Lower lobe of right lung (tissue), 2 donors: ENCODE measurements around the gene AHI1. TPM values are rescaled to one million over a fixed set of nuclear protein-coding genes. Genes with fewer than 3 reads are reported as not detected.

Source experiments
- ATAC-seq, 2 donors: fragments of 200-7000 bp; cut with Tn5 transposase; one replicate each; pipeline ENCODE4 v1.9.1; 2020 to 2022; ENCODE audit warnings: mild to moderate bottlenecking in 2 of 2, moderate library complexity in 2 of 2
- DNase-seq: peaks from one replicate; pipeline ENCODE4 v3.0.0-alpha.2; 2020
- H3K27ac ChIP-seq: fragments of 200-600 bp; one replicate; pipeline ENCODE4 v1.8.0; 2022
- H3K27me3 ChIP-seq: fragments of 200-600 bp; one replicate; pipeline ENCODE4 v1.8.0; 2022; ENCODE audit warnings: low read depth
- H3K36me3 ChIP-seq: fragments of 200-600 bp; one replicate; pipeline ENCODE4 v1.8.0; 2022; ENCODE audit warnings: mild to moderate bottlenecking
- H3K4me1 ChIP-seq: fragments of 200-600 bp; one replicate; pipeline ENCODE4 v1.8.0; 2022
- H3K4me3 ChIP-seq: fragments of 200-600 bp; one replicate; pipeline ENCODE4 v1.8.0; 2022; ENCODE audit warnings: mild to moderate bottlenecking
- H3K9me3 ChIP-seq: fragments of 200-600 bp; one replicate; pipeline ENCODE4 v1.8.0; 2022
- intact Hi-C: fragments of 100-400 bp; cut with DNase I; formaldehyde crosslinking; loops from one replicate; pipeline ENCODE4 v1.11.0; 2022
- total RNA-seq: library from RNA; stranded (reverse); fragmentation: NEBNext Ultra II Directional; extraction: Animal tissue kit (Norgen Biotek cat#: 25700); gene quantifications from one replicate; pipeline ENCODE4 v1.2.1, GENCODE V29; 2021
- TF ChIP-seq, protein P1 (sequence below): fragments of 200-600 bp; IDR thresholded peaks from one replicate; pipeline ENCODE4 v1.8.0; 2022; ENCODE audit warnings: antibody characterized with exemption, mild to moderate bottlenecking
- donor health status: DM: no; HTN: yes; CAD: no; lungs with severe emphysema.

The AHI1 gene
- total RNA-seq, 1 donor from 2014 or later, result 31.7 TPM

- ATAC-seq, result no peak
- H3K4me3 ChIP-seq, result no peak overlapping the region
- DNase-seq, result no peak
- peaks cover 43% of the 10 kb centered on the region for H3K36me3 ChIP-seq
- no peak overlapping the region for H3K27ac ChIP-seq
- H3K27me3 ChIP-seq, result no peaks in the 10 kb centered on the region
- no peaks in the 10 kb centered on the region for H3K9me3 ChIP-seq
- H3K4me1 ChIP-seq, result no peaks in the 10 kb centered on the region
- intact Hi-C loops, result no loop called here
- TF ChIP-seq, protein P1, sequence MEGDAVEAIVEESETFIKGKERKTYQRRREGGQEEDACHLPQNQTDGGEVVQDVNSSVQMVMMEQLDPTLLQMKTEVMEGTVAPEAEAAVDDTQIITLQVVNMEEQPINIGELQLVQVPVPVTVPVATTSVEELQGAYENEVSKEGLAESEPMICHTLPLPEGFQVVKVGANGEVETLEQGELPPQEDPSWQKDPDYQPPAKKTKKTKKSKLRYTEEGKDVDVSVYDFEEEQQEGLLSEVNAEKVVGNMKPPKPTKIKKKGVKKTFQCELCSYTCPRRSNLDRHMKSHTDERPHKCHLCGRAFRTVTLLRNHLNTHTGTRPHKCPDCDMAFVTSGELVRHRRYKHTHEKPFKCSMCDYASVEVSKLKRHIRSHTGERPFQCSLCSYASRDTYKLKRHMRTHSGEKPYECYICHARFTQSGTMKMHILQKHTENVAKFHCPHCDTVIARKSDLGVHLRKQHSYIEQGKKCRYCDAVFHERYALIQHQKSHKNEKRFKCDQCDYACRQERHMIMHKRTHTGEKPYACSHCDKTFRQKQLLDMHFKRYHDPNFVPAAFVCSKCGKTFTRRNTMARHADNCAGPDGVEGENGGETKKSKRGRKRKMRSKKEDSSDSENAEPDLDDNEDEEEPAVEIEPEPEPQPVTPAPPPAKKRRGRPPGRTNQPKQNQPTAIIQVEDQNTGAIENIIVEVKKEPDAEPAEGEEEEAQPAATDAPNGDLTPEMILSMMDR, result no peak
Observed at GRCh38 chr6:135465903-135466302, 31.6 kb downstream of the AHI1 start.

DNA sequence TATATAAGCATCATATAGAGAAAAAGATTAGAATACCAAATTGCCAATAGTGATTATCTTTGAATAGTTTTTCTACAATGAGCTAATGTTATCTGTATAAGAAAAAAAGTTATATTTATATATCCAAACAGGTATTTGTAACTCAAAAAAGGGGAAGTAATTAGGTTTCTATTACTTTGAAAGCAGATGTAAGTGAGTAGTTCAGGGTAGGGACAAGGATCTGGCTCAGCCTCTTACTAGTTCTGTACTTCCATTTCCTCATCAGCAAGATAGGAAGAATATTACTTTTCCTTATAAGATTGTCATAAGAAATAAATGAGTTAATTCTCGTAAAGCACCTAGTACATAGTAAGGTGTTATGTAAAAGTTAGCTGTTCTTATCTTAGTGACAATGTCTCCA, 32.2 kb downstream of the AHI1 start:
- H3K36me3 ChIP-seq, result peaks cover 43% of the 10 kb centered on the region
- intact Hi-C loops, result no loop called here
- no peaks in the 10 kb centered on the region for H3K27me3 ChIP-seq
- DNase-seq (no peak), ATAC-seq (no peak)
- H3K9me3 ChIP-seq, result no peaks in the 10 kb centered on the region
- H3K27ac ChIP-seq, result no peak overlapping the region
- no peaks in the 10 kb centered on the region for H3K4me1 ChIP-seq
- TF ChIP-seq, protein P1, result no peak
- H3K4me3 ChIP-seq, result no peak overlapping the region

DNA sequence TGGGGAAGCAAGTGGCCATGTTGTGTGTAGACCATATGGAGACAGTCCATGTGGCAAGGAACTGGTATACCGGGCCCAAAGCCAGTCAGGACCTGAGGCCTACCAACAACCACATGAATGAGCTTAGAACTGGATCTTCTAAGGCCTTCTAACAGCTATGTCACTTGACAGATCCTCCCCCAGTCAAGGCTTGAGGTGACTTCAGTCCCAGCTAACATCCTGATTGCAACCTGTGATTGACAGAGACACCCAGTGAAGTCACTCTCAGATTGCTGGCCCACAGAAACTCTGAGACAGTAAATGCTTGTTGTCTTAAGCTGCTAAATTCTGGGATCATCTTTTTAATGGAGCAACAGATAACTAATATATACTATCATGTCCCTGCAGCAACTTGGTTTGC, 32.9 kb downstream of the AHI1 start:
- ATAC-seq (no peak), DNase-seq (no peak)
- Histone ChIP-seq H3K4me1 (no peaks in the 10 kb centered on the region), H3K9me3 (no peaks in the 10 kb centered on the region), H3K27me3 (no peaks in the 10 kb centered on the region), H3K4me3 (no peak overlapping the region), H3K36me3 (peaks cover 43% of the 10 kb centered on the region), H3K27ac (no peak overlapping the region)
- TF ChIP-seq, protein P1, result no peak
- intact Hi-C loops, result no loop called here

DNA sequence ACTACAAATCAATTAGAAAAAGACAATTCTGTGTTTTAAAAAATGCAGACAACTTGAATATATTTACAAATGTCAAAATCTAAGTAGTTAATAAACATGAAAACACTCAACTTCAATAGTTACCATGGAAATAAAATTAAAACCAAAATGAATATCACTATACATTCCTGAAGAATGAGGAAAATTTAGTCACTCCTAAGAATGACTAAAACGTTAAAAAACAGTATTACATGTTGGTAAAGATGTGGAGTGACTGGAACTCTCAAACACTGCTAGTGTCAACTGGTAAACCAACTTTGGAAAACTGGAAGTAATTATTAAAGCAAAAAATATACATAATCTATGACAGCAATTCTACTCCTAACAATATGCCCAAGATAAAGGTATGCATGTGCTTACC, 36.3 kb downstream of the AHI1 start:
- H3K27ac ChIP-seq, result no peak overlapping the region
- intact Hi-C loops, result no loop called here
- TF ChIP-seq, protein P1, result no peak
- H3K36me3 ChIP-seq, result peaks cover 46% of the 10 kb centered on the region
- no peaks in the 10 kb centered on the region for H3K9me3 ChIP-seq
- no peak for ATAC-seq
- H3K4me3 ChIP-seq, result no peak overlapping the region
- H3K4me1 ChIP-seq, result no peaks in the 10 kb centered on the region
- DNase-seq, result no peak
- H3K27me3 ChIP-seq, result no peaks in the 10 kb centered on the region

GRCh38 chr6:135458051-135458450, 39.5 kb downstream of the AHI1 start:
- Histone ChIP-seq H3K27ac (no peak overlapping the region), H3K36me3 (peaks cover 29% of the 10 kb centered on the region), H3K4me3 (no peak overlapping the region), H3K9me3 (no peaks in the 10 kb centered on the region), H3K27me3 (no peaks in the 10 kb centered on the region), H3K4me1 (no peaks in the 10 kb centered on the region)
- TF ChIP-seq, protein P1, result no peak
- intact Hi-C loops, result no loop called here
- DNase-seq (no peak), ATAC-seq (no peak)
